Measurements from ENCODE around the gene SEC14L3. TPM values are rescaled to one million over a fixed set of nuclear protein-coding genes. Genes with fewer than 3 reads are reported as not detected.
A peak's percentile ranks its signal among the peaks of the same experiment; 100 is the strongest.

Gene SEC14L3
- total and polyA plus RNA-seq, 2 of the 4 experiments (the other 2 are of a cell fraction) = not detected

GRCh38 chr22:30434843-30435242 lies 37.0 kb downstream of the SEC14L3 start:
- in situ Hi-C loops (cut with MboI; ENCODE audit: low sequenced_read_pairs) (no loop called here), dilution Hi-C loops (cut with HindIII; ENCODE audit: low sequenced_read_pairs, unreplicated experiment) (no loop called here), intact Hi-C loops (cut with micrococcal nuclease) (no loop called here)
- ATAC-seq (ENCODE audit: low read depth) = peak; percentile 53
- Histone ChIP-seq H2AFZ (replicated peaks; ENCODE audit: low read length, poor library complexity) (peak overlapping the region; percentile 17), H3K27me3 (ENCODE audit: control insufficient read depth, insufficient read depth, low read length) (peaks cover 6% of the 10 kb centered on the region; the same call in 1 of the 2 replicates), H4K8ac (ENCODE audit: low read depth in 2 of 2, low read length in 2 of 2) (peak overlapping the region in 1 of 2 experiments; percentile 69; a peak in 1 of 4 replicates), H3K9me1 (ENCODE audit: insufficient read depth, low read length) (no peaks in the 10 kb centered on the region), H2BK120ac (ENCODE audit: low read depth, low read length) (no peak overlapping the region), H2BK20ac (ENCODE audit: low read depth, low read length) (no peak overlapping the region), H3K79me1 (ENCODE audit: low read depth in 1 of 2, low read length in 2 of 2) (no peaks in the 10 kb centered on the region), H3K56ac (ENCODE audit: extremely low read depth, insufficient read depth, low read length) (no peak overlapping the region), H3K23ac (ENCODE audit: low read depth, low read length) (no peak overlapping the region), H3K4me1 (ENCODE audit: control insufficient read depth, insufficient read depth, low read length) (no peaks in the 10 kb centered on the region), H3K9ac (ENCODE audit: low read depth, low read length) (no peak overlapping the region), H3K4ac (ENCODE audit: low read depth, low read length) (no peak overlapping the region), H2BK5ac (ENCODE audit: low read depth, low read length, poor library complexity, severe bottlenecking) (no peak overlapping the region), H4K5ac (ENCODE audit: low read depth, low read length) (no peak overlapping the region), H3K4me3 (ENCODE audit: insufficient read depth, low read depth, low read length) (no peak overlapping the region), H2AK5ac (ENCODE audit: low read depth, low read length) (no peak overlapping the region), H2BK15ac (ENCODE audit: low read depth, low read length) (no peak overlapping the region), H4K20me1 (ENCODE audit: insufficient read depth, low read length) (no peaks in the 10 kb centered on the region), H3K36me3 (ENCODE audit: control insufficient read depth, insufficient read depth, low read length) (no peaks in the 10 kb centered on the region), H3K9me3 (ENCODE audit: control insufficient read depth, insufficient read depth, low read length) (no peaks in the 10 kb centered on the region), H2AK9ac (replicated peaks; ENCODE audit: low read depth, low read length, poor library complexity) (no peak overlapping the region), H4K91ac (ENCODE audit: insufficient read depth, low read depth, low read length) (no peak overlapping the region), H3K27ac (ENCODE audit: insufficient read depth, low read length) (no peak overlapping the region), H3K18ac (ENCODE audit: low read depth, low read length) (no peak overlapping the region), H3K14ac (replicated peaks; ENCODE audit: low read depth, low read length) (no peak overlapping the region), H3K4me2 (ENCODE audit: low read depth, low read length) (no peak overlapping the region)
- TF ChIP-seq CHD1 (IDR thresholded peaks at IDR 0.05; ENCODE audit: low read depth, low read length) (no peak), POLR2A (IDR thresholded peaks at IDR 0.05; ENCODE audit: low read depth, low read length) (no peak), NFE2L2 (IDR thresholded peaks at IDR 0.05; ENCODE audit: low read depth, low read length) (no peak), RAD21 (IDR thresholded peaks at IDR 0.05; ENCODE audit: low read length) (no peak), RFX5 (IDR thresholded peaks at IDR 0.05; ENCODE audit: low read depth, low read length) (no peak), ELK1 (IDR thresholded peaks at IDR 0.05; ENCODE audit: borderline replicate concordance, low read depth, low read length) (no peak), USF2 (IDR thresholded peaks at IDR 0.05; ENCODE audit: low read depth, low read length) (no peak), RCOR1 (IDR thresholded peaks at IDR 0.05; ENCODE audit: insufficient replicate concordance, low read length) (no peak), MXI1 (IDR thresholded peaks at IDR 0.05; ENCODE audit: borderline replicate concordance, low read depth, low read length) (no peak)
- TF ChIP-seq, protein P1, sequence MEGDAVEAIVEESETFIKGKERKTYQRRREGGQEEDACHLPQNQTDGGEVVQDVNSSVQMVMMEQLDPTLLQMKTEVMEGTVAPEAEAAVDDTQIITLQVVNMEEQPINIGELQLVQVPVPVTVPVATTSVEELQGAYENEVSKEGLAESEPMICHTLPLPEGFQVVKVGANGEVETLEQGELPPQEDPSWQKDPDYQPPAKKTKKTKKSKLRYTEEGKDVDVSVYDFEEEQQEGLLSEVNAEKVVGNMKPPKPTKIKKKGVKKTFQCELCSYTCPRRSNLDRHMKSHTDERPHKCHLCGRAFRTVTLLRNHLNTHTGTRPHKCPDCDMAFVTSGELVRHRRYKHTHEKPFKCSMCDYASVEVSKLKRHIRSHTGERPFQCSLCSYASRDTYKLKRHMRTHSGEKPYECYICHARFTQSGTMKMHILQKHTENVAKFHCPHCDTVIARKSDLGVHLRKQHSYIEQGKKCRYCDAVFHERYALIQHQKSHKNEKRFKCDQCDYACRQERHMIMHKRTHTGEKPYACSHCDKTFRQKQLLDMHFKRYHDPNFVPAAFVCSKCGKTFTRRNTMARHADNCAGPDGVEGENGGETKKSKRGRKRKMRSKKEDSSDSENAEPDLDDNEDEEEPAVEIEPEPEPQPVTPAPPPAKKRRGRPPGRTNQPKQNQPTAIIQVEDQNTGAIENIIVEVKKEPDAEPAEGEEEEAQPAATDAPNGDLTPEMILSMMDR (conservative IDR thresholded peaks at IDR 0.05; ENCODE audit: low read depth, low read length) = no peak
- no peak for DNase-seq
- 20% methylated on average over 1 of the region's 1 CpG; no CpG with 5 or more reads in 1 of the 2 experiments for WGBS, 2 experiments (ENCODE audit: extremely low coverage in 2 of 2, insufficient read length in 1 of 2)
- ChIA-PET CTCF (interaction anchor here (1.5 kb wide), 1 partner anchor 8 kb away, joined by 5 read pairs; no protein-coding TSS in a partner anchor), POLR2A (ENCODE audit: unreplicated experiment) (no interaction called here)
- BruUV-seq (replicated peaks) = no TSS peak
